NCI-H2107 treated with DMSO at 0.1 percent for 48 hours (cell line): ENCODE results near the gene SLC2A1.

Source experiments
- DNase-seq: peaks from one replicate; lab custom pipeline; 2025; ENCODE audit not compliant: unreplicated experiment; lab: John Stamatoyannopoulos, UW

Gene SLC2A1

DNA sequence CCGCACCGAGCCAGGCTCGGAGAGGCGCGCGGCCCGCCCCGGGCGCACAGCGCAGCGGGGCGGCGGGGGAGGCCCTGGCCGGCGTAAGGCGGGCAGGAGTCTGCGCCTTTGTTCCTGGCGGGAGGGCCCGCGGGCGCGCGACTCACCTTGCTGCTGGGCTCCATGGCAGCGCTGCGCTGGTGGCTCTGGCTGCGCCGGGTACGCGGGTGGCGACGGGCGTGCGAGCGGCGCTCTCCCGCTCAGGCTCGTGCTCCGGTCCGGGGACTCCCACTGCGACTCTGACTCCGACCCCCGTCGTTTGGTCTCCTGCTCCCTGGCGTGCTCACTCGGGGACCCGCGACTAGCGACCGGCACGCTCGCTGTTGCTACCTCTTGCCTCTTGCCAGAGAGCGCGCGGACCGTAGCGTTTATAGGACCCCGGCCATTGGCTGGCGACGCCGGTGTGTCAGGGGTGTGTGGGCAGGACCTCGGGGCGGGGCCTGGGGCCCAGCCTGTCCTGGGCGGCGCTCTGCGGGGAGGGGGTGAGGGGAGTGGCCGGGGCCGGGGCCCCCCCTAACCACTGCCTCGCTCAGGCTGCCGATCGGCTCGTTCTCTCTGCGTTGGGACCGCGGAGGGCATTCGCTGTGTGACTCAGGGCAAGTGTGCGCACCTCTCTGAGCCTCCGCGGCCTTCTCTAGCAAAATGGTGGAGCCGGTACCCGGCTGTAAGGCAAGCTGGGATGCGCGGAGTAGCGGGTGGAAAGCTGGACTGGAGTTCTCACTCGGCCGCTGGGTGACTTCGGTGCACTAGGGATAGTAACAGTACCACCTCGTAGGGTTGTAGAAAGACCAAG is at the start of gene SLC2A1:
TSS of gene SLC2A1 (minus strand) at position 381 of the 832 bp plus-strand sequence. CDS start at position 164, 217 bp downstream.
- peak; percentile 91 for DNase-seq

DNA sequence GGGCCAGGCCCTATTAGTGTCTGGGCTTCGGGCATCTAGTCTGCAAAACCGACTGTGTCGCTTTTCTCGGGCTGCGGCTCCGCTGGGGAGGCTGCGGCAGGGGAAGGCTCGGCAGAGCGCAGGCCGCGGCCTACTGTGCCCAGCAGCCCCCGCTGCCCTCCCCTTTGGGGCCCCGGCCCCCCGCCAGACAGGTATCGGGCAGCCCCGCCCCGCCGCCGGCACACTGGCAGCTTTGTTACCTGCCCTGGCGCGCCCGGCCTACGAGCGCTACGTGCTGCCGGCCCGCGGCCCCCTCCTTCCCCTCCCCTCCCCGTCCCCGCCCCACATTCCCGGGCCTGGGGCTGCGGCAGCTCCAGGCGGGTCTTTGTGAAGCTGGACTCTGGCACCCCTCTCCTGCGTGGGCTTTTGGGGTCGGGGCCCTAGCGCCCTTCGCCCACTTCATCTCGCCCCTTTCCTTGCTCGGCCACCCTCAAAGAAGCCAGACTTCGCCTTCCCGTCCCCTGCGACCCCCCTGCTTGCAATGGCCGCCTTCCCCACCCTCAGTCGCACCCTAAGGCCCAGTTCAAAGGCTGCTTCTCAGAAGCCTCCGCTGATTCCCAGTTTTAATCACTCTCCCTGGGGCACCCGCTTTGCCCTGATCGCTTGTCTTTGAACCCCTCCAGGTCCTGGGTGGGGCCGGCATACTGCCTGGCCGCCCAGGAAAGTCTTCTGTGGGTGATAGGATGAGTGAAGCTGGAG is 48.9 kb upstream of the SLC2A1 start:
- no peak for DNase-seq

DNA sequence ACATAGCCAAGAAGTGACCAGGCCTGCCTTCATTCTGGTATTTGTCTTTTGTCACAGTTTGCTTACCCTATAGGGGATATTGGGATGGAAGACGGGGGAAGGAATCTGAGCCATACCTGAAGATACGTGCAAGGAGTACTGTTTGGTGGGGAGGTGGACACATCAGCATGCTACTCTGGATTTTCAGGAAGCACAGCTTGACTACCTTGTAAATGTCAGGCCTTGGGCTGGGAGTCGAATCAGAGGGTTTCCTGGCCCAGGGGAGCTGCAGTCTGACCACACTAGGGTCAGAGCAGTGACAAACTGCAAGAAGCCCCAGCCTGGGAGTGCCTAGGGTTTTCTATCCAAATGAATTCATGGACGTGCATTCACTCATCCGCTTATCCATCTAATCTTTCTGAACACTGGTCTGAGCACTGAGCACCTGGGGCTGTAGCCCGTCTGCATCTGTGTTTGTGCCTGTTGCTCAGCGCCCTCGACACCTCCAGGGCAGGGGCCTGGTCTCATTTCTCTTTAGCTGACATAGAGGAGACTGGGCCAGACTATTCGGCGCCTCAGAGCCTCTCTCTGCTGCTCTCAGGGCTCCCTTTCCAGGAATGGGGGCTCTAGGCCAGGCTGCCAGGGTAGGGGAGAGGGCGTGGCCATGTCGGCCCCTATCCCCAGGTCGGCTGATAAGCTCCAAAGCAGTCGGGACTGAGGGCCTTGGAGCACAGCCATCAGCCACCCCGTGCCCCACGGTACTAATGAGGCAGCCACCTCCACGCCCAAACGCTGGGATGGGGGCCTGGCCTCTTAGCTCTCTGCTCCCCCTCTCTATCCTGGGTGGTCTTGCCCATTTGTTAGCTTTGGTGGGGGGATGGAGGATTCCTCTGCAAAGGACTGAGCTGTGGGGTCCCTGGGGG is 47.0 kb upstream of the SLC2A1 start:
- no peak for DNase-seq

DNA sequence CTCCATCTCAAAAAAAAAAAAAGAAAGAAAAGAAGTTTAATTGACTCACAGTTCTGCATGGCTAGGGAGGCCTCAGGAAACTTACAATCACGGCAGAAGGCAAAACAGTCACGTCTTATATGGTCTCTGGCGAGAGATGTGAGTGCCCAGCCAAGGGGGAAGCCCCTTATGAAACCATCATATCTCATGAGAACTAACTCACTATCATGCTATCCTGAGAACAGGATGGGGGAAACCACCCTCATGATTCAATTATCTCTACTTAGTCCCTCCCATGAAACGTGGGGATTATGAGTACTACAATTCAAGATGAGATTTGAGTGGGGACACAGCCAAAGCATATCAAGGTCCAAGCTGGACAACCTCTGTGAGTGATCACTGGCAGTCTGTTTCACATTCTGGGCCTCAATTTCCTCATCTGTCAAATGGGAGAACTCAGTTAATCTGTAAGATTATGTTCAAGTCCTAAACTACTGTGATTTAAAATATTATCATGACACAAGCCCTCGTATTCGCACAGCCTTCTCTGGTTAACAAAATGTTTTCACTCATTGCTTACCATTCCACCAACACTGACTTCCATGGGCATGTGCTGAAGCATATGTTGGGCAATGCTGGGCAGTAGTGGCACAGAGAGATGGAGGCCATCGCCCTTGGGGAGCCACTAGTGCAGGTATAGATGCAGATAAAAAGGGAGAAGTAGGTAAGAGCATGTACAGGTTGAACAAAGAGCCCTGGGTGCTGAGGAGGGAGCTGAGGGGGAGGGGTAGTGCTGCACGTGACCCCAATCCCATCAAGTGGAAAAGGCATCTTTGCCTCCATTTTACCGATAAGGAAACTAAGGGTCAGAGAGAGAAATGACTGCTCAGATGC is 46.2 kb upstream of the SLC2A1 start:
- no peak for DNase-seq

DNA sequence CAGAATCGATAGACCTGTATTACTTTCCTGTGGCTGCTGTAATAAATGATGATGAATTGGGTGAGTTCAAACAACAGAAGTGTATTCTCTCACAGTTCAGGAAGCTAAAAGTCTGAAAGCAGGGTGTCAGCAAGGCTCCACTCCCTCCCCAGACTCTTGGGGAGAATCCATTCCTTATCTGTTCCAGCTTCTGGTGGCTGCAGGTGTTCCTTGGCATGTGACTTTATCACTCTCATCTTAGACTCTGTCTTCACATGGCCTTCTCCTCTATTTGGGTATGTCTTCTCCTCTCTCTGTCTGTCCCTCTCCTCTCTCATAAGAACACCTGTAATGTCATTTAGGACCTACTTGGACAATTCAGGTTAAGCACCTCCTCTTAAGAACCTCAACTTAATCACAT is 44.1 kb upstream of the SLC2A1 start:
- DNase-seq = no peak

DNA sequence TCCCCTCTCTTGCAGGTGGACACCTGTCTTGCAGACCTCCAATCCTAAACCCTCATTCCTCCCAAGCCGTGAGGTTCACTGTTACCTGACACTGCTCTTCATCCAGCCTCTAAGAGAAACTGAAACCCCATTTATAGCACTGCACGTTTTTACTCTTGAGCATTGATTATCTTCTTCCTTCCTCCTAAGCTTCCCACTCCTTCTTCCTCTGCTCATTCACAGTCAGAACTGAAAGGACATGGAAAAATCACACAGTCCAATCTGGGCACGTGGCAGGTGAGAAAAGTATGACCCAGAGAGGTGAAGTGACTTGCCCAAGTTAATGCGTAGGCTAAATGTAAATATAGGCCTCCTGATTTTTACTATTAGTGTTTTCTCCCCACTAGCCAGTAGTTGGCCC is 43.4 kb upstream of the SLC2A1 start:
- DNase-seq = peak; percentile 8

DNA sequence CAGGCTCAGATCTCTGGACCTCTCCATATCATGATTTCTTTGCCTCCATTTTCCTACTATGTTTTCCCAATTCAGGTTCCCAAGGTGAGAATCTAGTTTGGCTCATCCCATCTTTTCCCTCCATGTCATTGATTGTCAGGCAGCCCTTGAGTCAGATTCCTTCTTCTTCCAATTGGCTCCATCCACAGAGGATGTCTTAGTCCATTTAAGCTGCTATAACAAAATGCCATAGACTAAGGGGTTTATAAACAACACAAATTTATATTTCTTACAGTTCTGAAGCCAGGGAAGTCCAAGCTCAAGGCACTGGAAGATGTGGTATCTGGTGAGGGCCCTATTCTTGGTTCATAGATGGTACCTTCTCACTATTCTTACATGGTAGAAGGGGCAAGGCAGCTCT is 42.8 kb upstream of the SLC2A1 start:
- DNase-seq = no peak

DNA sequence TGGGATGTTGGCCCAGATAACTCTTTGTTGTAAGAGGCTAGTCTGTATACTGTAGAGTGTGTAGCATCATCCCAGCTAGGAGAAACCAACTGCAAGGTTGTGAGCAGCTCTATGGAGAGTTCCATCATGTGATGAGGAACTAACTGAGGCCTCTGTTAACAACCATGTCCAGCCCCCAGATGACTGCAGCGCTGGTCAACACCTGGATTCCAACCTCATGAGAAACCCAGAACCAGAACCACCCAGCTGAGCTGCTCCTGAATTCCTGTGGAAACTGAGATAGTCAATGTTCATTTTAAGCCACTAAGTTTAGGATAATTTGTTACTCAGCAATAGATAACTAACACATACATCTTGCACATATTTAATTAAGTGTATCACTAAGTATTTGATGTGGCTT is 41.6 kb upstream of the SLC2A1 start:
- DNase-seq = no peak

DNA sequence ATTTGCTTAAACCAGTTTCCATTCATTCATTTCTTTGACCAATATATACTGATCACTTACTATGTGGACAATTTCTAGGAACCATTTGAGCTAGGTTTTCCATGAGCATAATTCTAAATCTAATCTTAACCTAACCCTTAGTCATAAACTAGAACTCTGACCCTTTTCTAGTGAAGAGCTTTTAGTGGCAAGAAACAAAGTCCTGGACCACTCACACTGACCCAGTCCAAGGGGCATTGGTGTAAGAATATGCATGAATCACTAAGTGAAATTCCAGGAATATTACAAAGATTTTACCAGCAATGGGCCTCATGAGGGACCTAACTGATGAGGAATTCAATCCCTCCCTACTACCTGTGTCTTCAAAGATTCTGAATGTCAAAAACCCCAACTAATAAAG is 40.6 kb upstream of the SLC2A1 start:
- DNase-seq = no peak

DNA sequence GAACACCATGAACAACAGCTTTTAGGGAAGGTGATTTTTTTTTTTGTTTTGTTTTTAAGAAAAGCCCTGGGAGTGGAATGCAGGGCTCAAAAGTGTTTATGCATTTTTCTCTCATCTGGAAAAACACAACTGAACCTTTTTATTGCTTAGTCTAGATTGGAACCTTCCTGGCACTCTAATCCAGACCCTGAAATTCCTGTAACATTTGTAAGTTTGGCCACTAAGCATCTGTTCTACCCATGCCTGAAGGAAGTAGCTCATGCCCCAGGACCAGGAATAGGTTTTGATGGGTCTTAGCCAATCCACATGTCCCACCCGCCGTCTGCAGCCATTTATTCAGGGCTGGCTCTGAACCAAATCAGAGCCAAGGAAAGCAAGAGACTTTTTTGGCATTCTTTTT is 39.7 kb upstream of the SLC2A1 start:
- no peak for DNase-seq

DNA sequence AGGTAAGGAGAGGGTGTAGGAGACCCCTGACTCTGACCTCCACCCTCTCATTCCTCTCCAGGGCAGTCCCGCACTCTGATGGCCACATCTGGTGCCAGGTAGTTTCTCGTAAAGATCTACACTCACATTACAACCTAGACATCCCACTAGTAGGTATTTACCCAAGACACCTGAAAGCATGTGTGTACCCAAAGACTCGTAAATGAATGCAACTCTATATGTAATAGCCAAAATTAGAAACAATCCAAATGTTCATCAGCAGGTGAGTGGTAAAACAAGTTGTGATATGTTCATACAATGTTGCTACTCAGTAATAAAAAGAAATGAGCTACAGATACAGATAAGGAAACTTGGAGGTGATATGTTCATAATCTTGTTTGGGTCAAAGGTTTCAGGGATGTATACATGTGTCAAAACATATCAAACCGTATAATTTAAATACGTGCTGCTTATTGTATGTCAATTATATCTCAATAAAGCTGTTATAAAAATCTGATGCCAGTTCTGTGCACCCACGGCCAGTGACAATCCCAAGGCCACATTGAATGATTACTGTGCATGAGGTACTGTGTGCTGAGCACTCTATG is 37.8 kb upstream of the SLC2A1 start:
- no peak for DNase-seq

DNA sequence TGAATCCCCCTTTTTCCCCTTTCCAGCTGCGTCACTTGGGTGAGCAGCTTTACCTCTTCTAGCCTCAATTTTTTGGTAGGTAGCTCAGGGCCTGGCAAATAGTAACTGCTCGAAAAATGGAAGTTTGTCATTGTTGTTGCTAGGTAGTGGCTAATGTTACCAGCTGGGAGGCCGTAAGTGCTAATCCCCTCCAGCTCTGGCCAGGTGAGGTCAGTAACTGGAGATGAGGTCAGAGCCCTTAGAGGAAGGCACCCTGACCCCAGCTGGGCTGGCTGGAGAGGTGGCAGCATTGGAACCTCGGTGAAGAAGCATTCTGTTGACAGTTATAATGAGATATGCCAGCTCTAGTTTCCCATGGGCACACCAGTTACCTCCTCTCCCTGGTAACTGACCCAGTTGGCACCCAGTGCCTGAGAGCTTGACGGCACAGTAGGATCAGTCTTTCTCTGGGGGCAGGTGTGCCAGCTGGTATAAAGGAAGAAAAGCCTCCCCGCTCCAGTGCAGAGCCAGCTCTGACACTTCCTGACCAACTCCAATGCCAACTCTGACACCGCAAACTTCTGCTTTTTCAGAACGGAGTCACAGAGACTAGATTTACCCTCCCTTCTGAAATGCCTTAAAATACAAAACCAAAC is 35.0 kb upstream of the SLC2A1 start:
- no peak for DNase-seq

DNA sequence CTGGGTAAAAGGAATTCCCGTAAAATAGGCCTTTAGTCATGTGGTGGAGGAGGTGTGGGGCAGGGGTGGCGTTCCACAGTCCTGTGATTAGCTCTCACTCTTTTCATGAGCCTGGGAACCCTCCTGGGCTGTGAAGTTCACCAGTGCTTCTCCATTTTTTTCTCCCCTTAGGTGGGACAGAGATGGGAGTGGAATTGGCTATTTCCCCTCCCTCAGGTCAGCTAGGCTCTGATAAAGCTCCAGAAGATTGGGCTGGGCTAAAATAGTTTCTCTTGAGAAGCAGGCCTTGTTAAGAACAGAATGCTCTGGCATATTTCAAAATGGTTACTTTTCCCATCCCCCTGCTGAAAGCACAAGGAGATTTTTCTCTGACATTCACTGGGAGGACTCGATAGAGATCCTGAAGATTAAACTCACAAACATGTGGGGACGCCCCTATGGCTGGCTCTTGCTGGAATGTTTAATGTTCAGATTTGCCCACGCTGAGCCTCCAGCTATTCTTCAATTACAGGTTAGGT is 33.4 kb upstream of the SLC2A1 start:
- no peak for DNase-seq

DNA sequence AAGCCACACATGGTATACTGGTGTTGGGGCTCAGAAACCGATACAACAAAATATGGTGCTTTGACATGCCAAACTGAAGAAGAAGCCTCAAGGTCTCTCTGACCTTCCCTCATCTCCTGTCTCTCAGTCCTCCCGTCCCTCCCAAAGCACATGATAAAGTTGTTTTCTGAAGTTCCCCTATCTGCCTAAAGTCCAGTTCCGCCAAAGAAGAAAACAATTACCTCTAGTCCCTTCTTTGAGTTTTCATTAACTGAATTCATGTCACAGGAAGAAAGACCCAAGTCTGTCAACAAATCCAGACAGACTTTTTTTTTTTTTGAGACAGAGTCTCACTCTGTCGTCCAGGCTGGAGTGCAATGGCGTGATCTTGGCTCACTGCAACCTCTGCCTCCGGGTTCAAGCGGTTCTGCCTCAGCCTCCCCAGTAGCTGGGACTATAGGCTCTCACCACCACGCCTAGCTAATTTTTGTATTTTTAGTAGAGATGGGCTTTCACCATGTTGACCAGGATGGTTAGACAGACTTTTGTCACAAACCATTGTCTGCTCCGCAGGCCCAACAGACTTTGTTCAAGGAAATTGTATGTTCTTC is 32.2 kb upstream of the SLC2A1 start:
- no peak for DNase-seq

DNA sequence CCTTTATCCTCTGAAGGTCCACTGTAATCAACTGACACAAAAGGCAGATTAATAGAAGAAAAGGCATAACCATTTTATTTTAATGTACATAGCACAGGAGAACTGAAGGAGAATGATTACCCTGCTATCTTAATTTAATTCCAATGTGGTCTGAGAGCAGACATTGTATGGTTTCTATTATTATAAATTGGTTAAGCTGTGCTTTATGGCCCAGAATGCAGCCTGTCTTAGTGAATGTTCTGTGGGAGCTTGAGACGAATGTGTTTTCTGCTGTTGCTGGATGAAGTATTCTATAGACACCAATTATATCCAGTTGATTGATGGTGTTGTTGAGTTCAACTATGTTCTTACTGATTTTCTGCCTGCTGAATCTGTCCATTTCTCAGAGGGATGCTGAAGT is 25.0 kb upstream of the SLC2A1 start:
- no peak for DNase-seq

DNA sequence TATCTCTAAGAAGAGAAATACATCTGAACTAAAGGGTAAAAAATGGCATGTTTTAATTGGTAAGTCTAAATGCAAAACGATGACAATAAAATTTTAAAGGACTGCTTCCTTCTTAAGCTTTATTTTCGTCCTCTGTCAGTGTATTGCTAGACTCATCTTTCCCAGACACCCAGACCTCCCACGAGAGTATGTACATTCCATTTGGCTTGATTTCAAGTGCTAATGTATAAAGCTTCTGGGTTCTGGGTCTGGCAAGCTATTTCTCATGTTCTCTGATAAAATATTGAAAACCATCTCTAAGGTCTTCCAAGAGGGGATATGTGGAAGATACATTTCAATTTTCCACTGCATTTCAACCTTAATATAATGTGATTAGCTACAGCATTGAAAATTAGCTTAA is 24.6 kb upstream of the SLC2A1 start:
- DNase-seq = no peak

DNA sequence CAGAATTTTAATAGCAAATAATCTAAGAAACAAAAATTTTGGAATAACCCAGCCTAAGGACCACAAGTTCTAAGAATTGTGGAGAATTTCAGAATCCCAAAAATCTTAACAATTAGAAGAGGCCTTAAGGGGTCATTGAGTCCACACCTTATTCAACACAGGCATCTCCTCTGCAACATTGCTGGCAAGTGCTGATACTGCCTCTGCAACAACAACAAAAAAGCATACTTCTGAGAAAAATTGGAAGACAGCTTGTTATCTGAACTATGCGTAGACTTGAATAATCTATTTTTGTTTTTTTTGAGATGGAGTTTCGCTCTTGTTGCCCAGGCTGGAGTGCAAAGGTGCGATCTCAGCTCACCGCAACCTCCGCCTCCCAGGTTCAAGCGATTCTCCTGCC is 24.0 kb upstream of the SLC2A1 start:
- no peak for DNase-seq

DNA sequence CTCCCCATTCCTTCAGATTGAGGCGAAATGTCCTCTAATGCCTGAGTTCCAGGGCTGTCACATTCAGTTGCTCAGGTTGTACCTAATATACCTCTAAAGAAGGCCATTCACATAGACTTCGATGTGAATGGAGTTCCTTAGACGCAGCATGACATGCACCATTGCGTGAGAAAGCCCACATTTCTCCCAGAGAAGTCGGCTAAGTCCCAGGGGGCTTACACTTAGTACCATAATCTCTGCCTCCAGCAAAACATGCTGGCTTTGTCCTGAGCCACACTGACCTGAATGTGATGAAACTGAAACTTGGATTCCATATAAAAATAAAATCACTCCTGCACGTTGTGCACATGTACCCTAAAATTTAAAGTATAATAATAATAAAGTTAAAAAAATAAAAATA is 23.2 kb upstream of the SLC2A1 start:
- no peak for DNase-seq

DNA sequence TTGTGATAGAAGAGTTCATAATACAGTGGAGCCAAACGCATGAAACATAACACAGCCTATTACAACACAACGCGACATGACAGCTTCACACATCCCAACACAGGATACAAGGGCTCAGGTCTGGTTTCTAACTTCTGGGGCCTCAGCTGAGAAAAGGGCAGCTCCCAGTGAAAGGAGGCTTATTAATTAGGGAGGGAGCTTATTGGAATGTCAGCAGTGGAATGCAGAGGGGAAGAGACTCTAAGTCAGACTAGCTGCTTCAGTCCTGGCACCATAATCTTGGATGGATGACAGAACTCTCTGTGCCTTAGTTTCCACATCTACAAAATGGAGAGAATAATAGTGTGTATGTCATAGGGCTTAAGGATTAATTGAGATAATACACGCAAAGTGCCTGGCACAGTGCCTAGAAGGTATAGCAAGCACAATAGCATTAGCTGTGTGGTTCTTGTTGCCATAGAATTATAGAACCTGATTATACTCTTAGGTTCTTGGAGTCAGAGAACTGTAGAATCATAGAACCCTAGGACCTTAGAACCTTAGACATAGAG is 22.7 kb upstream of the SLC2A1 start:
- no peak for DNase-seq
